Measurements from ENCODE around the gene GABRR1. TPM values are rescaled to one million over a fixed set of nuclear protein-coding genes. Genes with fewer than 3 reads are reported as not detected.

The GABRR1 gene
- total and polyA plus RNA-seq, 2 experiments from 2014 or later, result 0.14 to 0.37 TPM

- no peak for ATAC-seq
- Mint-ChIP-seq H3K27me3 (ENCODE audit: insufficient read depth, low read depth, poor library complexity) (peaks cover 3% of the 10 kb centered on the region), H3K9me3 (no peaks in the 10 kb centered on the region), H3K4me1 (peaks cover 35% of the 10 kb centered on the region), H3K27ac (no peak overlapping the region), H3K4me3 (peak overlapping the region; percentile 6; the same call in 1 of the 3 replicates), H3K36me3 (ENCODE audit: low read depth) (no peaks in the 10 kb centered on the region; the same call in 1 of the 3 replicates)
- Histone ChIP-seq H3K27ac (ENCODE audit: low read depth) (no peak overlapping the region), H4K20me1 (replicated peaks; ENCODE audit: insufficient read depth) (no peaks in the 10 kb centered on the region; the same call in 1 of the 2 replicates), H3K27me3 (ENCODE audit: insufficient read depth) (peaks cover 4% of the 10 kb centered on the region; the same call in 1 of the 2 replicates), H3K79me2 (replicated peaks; ENCODE audit: insufficient read depth) (no peaks in the 10 kb centered on the region; the same call in 1 of the 2 replicates), H3F3A (replicated peaks; ENCODE audit: low read depth) (no peaks in the 10 kb centered on the region), H3K9me2 (ENCODE audit: insufficient read depth) (no peaks in the 10 kb centered on the region), H3K4me3 (peak overlapping the region; percentile 24), H3K4me1 (ENCODE audit: insufficient read depth) (peaks cover 21% of the 10 kb centered on the region), H3K36me3 (ENCODE audit: insufficient read depth) (no peaks in the 10 kb centered on the region), H2AFZ (no peak overlapping the region), H3K4me2 (peak overlapping the region; percentile 61)
- TF ChIP-seq ZNF114 (CRISPR knock-in tag; IDR thresholded peaks at IDR 0.05), result no peak
- no peak for TF ChIP-seq CTCF (conservative IDR thresholded peaks at IDR 0.05; ENCODE audit: low read depth in 2 of 2)
- no peak for TF ChIP-seq NANOG (IDR thresholded peaks at IDR 0.05; ENCODE audit: borderline replicate concordance)
- no peak for TF ChIP-seq EZH2phosphoT487 (IDR thresholded peaks at IDR 0.05; ENCODE audit: unreplicated experiment)
- TF ChIP-seq ETS1 (IDR thresholded peaks at IDR 0.05), result no peak
- TF ChIP-seq CREB1 (CRISPR knock-in tag; IDR thresholded peaks at IDR 0.05; ENCODE audit: low read depth), result no peak
- TF ChIP-seq ZNF331 (CRISPR knock-in tag; IDR thresholded peaks at IDR 0.05; ENCODE audit: low read depth), result no peak
- no peak for TF ChIP-seq ZNF462 (CRISPR knock-in tag; IDR thresholded peaks at IDR 0.05)
- TF ChIP-seq POLR2AphosphoS5 (IDR thresholded peaks at IDR 0.05; ENCODE audit: low read depth), result no peak
- TF ChIP-seq STAT1 (IDR thresholded peaks at IDR 0.05; ENCODE audit: unreplicated experiment), result no peak
- TF ChIP-seq REST (IDR thresholded peaks at IDR 0.05; ENCODE audit: unreplicated experiment), result no peak
- TF ChIP-seq JUNB (IDR thresholded peaks at IDR 0.05; ENCODE audit: unreplicated experiment), result no peak
- no peak for TF ChIP-seq EZH2 (IDR thresholded peaks at IDR 0.05; ENCODE audit: low read depth, unreplicated experiment)
- no peak for DNase-seq (ENCODE audit: low spot score)
Measured at GRCh38 chr6:89243331-89243629, 26.1 kb upstream of the GABRR1 start.
